Right lobe of liver (tissue), 6 donors: ENCODE results near the gene NUDT22. TPM values are rescaled to one million over a fixed set of nuclear protein-coding genes. Genes with fewer than 3 reads are reported as not detected.

Experiments used
- ATAC-seq, 4 donors: fragments of 200-7000 bp; cut with Tn5 transposase; one replicate each; pipeline ENCODE4 v1.9.1; 2020; ENCODE audit warnings: mild to moderate bottlenecking in 4 of 4, moderate library complexity in 4 of 4
- DNase-seq, 3 donors: peaks; one replicate each; pipeline ENCODE4 v3.0.0-alpha.2; 2020
- H3K27ac ChIP-seq, 3 donors: fragments of 200-600 bp; one replicate each; pipeline ENCODE4 v1.8.0; 2022
- H3K27me3 ChIP-seq, 2 donors: fragments of 200-600 bp; one replicate each; pipeline ENCODE4 v1.8.0; 2022
- H3K36me3 ChIP-seq, 4 donors: fragments of 200-600 bp; sonication (generic) in 1 of 4; one replicate each; pipeline versions ENCODE4 v1.5.1 to v1.8.0; 2017 to 2022; ENCODE audit warnings: control low read depth in 1 of 4
- H3K4me1 ChIP-seq, 4 donors: fragments of 200-600 bp; sonication (generic) in 1 of 4; one replicate each; pipeline versions ENCODE4 v1.5.1 to v1.8.0; 2017 to 2022; ENCODE audit warnings: control low read depth in 1 of 4
- H3K4me3 ChIP-seq, 3 donors: fragments of 200-600 bp; one replicate each; pipeline ENCODE4 v1.8.0; 2022
- H3K9me3 ChIP-seq, 4 donors: fragments of 200-600 bp; sonication (generic) in 1 of 4; one replicate each; pipeline versions ENCODE4 v1.5.1 to v1.8.0; 2017 to 2022; ENCODE audit warnings: control low read depth in 1 of 4
- POLR2A ChIP-seq: fragments of 450-650 bp; IDR thresholded peaks from one replicate; pipeline ENCODE4 v1.6.1; 2017; ENCODE audit warnings: antibody characterized with exemption, mild to moderate bottlenecking
- WGBS: methylation state at CpG from one replicate; pipeline ENCODE4 v1.1.6; 2018; ENCODE audit warnings: low coverage, low lambda C conversion rate; ENCODE audit not compliant: insufficient coverage; ENCODE audit errors: missing lambda C conversion rate; 5-methylcytosine and 5-hydroxymethylcytosine counted together
- intact Hi-C, 2 donors: fragments of 100-400 bp; cut with DNase I; formaldehyde crosslinking; loops; one replicate each; pipeline versions ENCODE4 v1.11.2 to v1.14.1; 2022
- total RNA-seq, 6 experiments: library from RNA; depleted of rRNA in 2 of 6; stranded (reverse); fragments of >200 nt in 2 of 6; fragmentation: NEBNext Ultra II Directional in 3 of 6; extraction: Animal tissue kit (Norgen Biotek cat#: 25700) in 3 of 6; gene quantifications; one replicate each; pipeline versions ENCODE4 v1.1.0 to v1.2.4, GENCODE V29; 2016 to 2023
- TF ChIP-seq, protein P1 (sequence below), 4 donors: fragments of 200-600 bp in 3 of 4; fragments of 450-650 bp in 1 of 4; IDR thresholded peaks; one replicate each; pipeline versions ENCODE4 v1.5.1 to v1.8.0; 2016 to 2022; ENCODE audit warnings: antibody characterized with exemption in 4 of 4, mild to moderate bottlenecking in 2 of 4
- donor health status: DM: no; HTN: yes; CAD: no.
- donor health status: DM: no; HTN: no; CAD: no.
- donor health status: DM: no; HTN: no; CAD: no.
- donor health status: DM: no; HTN: yes; CAD: no.
- donor health status: DM: no; HTN: yes; CAD: no.

Gene NUDT22
- total RNA-seq, 6 experiments from 2014 or later, result 23.2 to 46.7 (median 32.1) TPM

DNA sequence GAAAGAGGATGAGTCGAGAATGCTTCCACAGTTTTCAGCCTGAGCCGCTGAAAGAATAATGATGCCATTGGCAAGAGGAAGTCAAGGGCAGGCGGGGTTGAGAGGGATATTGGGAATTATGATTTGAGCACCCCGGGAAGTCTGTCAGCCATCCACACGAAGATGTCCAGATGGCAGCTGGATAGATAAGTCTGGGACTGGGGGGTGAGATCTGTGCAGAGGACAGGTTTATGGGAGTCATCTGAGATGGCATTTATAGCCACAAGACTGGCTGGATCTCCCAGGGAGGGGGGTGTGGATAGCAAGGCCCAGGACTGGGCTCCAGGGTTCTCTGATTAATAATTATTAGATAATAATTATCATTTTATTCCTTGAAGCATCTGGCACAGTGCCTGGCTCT, 45.2 kb upstream of the NUDT22 start:
- intact Hi-C loops, result no loop called here
- peak overlapping the region in 1 of 3 donors; percentile 1 for H3K27ac ChIP-seq
- 70% methylated on average over 4 of the region's 5 CpGs for WGBS
- no peaks in the 10 kb centered on the region for H3K9me3 ChIP-seq
- no peaks in the 10 kb centered on the region for H3K27me3 ChIP-seq
- no peak for ATAC-seq
- peaks cover 0 to 14% (median 0%) of the 10 kb centered on the region in 4 donors for H3K4me1 ChIP-seq
- H3K4me3 ChIP-seq, result no peak overlapping the region
- DNase-seq, result no peak
- TF ChIP-seq, protein P1, sequence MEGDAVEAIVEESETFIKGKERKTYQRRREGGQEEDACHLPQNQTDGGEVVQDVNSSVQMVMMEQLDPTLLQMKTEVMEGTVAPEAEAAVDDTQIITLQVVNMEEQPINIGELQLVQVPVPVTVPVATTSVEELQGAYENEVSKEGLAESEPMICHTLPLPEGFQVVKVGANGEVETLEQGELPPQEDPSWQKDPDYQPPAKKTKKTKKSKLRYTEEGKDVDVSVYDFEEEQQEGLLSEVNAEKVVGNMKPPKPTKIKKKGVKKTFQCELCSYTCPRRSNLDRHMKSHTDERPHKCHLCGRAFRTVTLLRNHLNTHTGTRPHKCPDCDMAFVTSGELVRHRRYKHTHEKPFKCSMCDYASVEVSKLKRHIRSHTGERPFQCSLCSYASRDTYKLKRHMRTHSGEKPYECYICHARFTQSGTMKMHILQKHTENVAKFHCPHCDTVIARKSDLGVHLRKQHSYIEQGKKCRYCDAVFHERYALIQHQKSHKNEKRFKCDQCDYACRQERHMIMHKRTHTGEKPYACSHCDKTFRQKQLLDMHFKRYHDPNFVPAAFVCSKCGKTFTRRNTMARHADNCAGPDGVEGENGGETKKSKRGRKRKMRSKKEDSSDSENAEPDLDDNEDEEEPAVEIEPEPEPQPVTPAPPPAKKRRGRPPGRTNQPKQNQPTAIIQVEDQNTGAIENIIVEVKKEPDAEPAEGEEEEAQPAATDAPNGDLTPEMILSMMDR (IDR thresholded peaks at IDR 0.05), result no peak
- no peak for TF ChIP-seq POLR2A
- no peaks in the 10 kb centered on the region for H3K36me3 ChIP-seq

DNA sequence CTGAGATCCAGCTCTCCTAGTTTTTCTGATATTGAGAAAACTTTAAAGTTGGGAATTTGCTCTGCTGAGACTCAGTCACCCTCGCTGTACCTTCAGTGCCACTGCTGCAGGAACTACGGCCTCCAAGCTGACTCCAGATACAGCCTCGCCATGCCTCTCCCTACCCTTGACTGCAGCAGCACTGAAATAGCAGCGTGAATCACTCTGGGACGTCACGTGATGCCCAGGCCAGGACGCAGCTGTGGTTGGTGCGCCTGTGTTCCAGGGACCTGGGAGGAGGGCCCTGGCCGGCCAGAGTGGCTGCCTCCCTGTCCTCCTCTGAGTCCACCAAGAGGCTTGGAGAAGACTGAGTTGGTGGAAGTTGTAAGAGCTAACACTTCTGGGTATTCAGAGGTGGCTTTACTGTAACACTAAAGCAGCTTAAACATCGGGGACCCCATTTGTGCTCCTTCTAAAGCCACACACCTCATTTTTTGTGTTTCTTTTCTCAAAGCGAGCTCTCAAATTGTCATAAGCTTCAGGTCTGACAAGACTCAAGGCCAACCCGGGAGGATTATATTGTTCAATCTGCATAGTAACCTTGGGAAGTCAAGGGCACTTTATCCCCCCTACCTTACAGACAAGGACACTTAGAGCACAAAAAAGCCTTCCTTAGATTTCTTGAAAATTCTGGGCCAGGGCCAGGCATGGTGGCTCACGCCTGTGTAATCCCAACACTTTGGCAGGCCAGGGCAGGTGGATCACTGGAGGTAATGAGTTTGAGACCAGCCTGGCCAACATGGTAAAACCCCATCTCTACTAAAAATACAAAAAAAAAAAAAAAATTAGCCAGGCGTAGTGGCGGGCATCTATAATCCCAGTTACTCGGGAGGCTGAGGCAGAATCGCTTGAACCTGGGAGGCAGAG, 44.3 kb upstream of the NUDT22 start:
- WGBS, result 56% methylated on average over 8 of the region's 17 CpGs
- ATAC-seq (peak in 2 of 4 donors; percentile 1 to 8), DNase-seq (peak; percentile 65 to 74 (median 70))
- H3K9me3 ChIP-seq, result no peaks in the 10 kb centered on the region
- peak overlapping the region in 2 of 3 donors; percentile 18 to 47 for H3K27ac ChIP-seq
- H3K36me3 ChIP-seq, result no peaks in the 10 kb centered on the region
- intact Hi-C loops, result no loop called here
- H3K27me3 ChIP-seq, result no peaks in the 10 kb centered on the region
- peak; percentile 42 for TF ChIP-seq POLR2A
- TF ChIP-seq, protein P1 (IDR thresholded peaks at IDR 0.05), result no peak
- H3K4me1 ChIP-seq, result peaks cover 0 to 14% (median 0%) of the 10 kb centered on the region in 4 donors
- no peak overlapping the region for H3K4me3 ChIP-seq

DNA sequence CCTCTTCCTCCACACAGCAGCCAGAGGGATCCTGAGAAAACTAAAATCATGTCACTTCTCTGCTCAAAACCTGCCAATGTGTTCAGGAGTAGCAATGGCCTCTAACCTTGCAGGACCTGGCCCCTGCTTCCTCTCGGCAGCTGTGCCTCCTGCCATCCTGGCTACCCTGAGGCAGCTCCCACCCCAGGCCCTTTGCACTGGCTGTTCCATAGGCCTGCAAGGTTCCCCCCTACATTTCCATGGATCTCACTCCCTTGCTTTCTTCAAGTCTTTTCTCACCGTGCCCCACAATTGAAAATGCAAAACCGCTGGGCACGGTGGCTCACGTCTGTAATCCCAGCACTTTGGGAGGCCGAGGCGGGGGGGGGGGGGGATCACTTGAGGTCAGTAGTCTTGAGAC, 42.2 kb upstream of the NUDT22 start:
- DNase-seq (no peak), ATAC-seq (no peak)
- TF ChIP-seq POLR2A, result no peak
- TF ChIP-seq, protein P1 (IDR thresholded peaks at IDR 0.05), result no peak
- H3K4me1 ChIP-seq, result peaks cover 0 to 22% (median 0%) of the 10 kb centered on the region in 4 donors
- intact Hi-C loops, result no loop called here
- H3K36me3 ChIP-seq, result no peaks in the 10 kb centered on the region
- H3K9me3 ChIP-seq, result no peaks in the 10 kb centered on the region
- no peaks in the 10 kb centered on the region for H3K27me3 ChIP-seq
- no peak overlapping the region for H3K27ac ChIP-seq
- WGBS, result 83% methylated on average over 7 of the region's 7 CpGs
- no peak overlapping the region for H3K4me3 ChIP-seq

DNA sequence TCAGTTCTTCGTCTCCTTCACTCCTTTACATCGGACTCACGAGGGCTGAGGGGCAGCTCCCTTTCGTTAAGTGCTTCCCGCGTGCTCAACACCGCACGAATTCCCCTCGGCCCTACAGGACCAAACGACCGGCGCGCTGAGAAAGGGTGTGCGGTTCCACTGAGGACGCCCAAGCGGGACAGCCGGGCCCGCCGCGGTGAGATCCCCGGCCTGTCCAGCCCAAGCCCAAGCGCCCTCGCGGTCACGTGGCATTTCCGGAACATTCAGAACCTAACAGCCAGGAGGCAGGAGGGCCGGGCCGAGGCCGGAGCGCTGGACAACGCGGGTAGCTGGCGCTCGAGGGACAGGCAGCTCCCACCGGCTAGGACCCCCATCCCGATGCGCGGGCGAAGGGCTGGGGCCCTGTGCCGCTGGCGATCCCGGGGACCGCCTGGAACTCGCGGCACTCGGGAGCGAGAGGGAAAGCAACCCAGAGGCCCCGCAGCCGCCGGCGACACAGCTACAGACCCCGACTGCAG, 40.8 kb upstream of the NUDT22 start:
- peak overlapping the region; percentile 55 to 65 (median 58) for H3K4me3 ChIP-seq
- DNase-seq, result peak; percentile 87 to 92 (median 91)
- H3K27me3 ChIP-seq, result no peaks in the 10 kb centered on the region
- H3K9me3 ChIP-seq, result no peaks in the 10 kb centered on the region
- peaks cover 0 to 35% (median 4%) of the 10 kb centered on the region in 4 donors for H3K4me1 ChIP-seq
- intact Hi-C loops, result no loop called here
- TF ChIP-seq, protein P1 (IDR thresholded peaks at IDR 0.05), result peak in 3 of 4 donors; percentile 24 to 38 (median 25)
- TF ChIP-seq POLR2A, result peak; percentile 99
- H3K27ac ChIP-seq, result peak overlapping the region; percentile 95 to 99 (median 98)
- ATAC-seq, result peak; percentile 50 to 68 (median 58)
- WGBS, result no CpG with 5 or more reads among the region's 52 CpGs
- H3K36me3 ChIP-seq, result no peaks in the 10 kb centered on the region
